GM20000 (cell line): ENCODE measurements around the gene IPO4.
A peak's percentile ranks its signal among the peaks of the same experiment; 100 is the strongest.
"Not testable (repeated sequence)": the region's sequence is repeated elsewhere in the genome, so short reads cannot be mapped to it uniquely, and the experiment has no call there.

Source experiments
- DNase-seq: peaks from one replicate; pipeline ENCODE4 v3.0.0; 2012; ENCODE audit warnings: low spot score
- CTCF ChIP-seq: IDR thresholded peaks from 2 replicates; pipeline ENCODE4 v1.5.1; 2012; ENCODE audit warnings: mild to moderate bottlenecking, control low read depth; ENCODE audit errors: extremely low read depth, missing control alignments

Gene IPO4

GRCh38 chr14:24233538-24233866 lies 44.9 kb upstream of the IPO4 start:
- DNase-seq, result no peak
- TF ChIP-seq CTCF, result no peak

GRCh38 chr14:24232645-24233537 lies 44.3 kb upstream of the IPO4 start, which contains the start of gene GMPR2:
TSS of gene GMPR2 (plus strand) at chr14:24232929. CDS start at chr14:24233254, 325 bp downstream.
- peak; percentile 67 for DNase-seq
- TF ChIP-seq CTCF, result no peak

GRCh38 chr14:24232121-24232644 lies 43.6 kb upstream of the IPO4 start, which contains the start of gene NEDD8:
TSS of gene NEDD8 (minus strand) at chr14:24232367. CDS start at chr14:24232267, 100 bp downstream.
- DNase-seq, result peak; percentile 82
- TF ChIP-seq CTCF, result no peak

GRCh38 chr14:24231263-24232120 lies 42.9 kb upstream of the IPO4 start:
- no peak for DNase-seq
- no peak for TF ChIP-seq CTCF

- no peak for TF ChIP-seq CTCF
- no peak for DNase-seq
Measured at GRCh38 chr14:24228902-24229301, 40.3 kb upstream of the IPO4 start.

DNA sequence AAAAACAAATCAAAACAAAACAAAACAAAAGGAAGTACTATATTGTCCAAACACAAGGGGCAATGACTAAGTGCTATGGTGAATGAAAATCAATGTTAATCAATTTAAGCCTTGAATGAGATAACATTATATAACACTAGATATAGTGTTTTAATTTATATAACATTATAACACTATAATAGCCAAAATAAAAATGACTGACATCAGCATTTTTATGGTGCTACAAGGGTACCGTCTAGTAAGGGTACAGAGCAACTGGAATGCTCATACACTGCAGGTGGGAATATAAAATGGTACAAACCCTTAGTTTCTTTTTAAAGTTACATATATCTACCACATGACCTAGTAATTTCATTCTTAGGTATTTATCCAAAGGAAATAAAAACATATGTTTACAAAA lies 37.9 kb upstream of the IPO4 start:
- TF ChIP-seq CTCF, result no peak

GRCh38 chr14:24224618-24225071 lies 36.0 kb upstream of the IPO4 start:
- no peak for DNase-seq
- TF ChIP-seq CTCF, result no peak

More for the DNA sequence above, 37.9 kb upstream of the IPO4 start:
- no peak for DNase-seq

GRCh38 chr14:24222987-24223386 lies 34.4 kb upstream of the IPO4 start:
- not testable (repeated sequence) for DNase-seq
